Measurements from ENCODE around the gene STARD6. TPM values are rescaled to one million over a fixed set of nuclear protein-coding genes. Genes with fewer than 3 reads are reported as not detected.

The STARD6 gene
- total RNA-seq, 1 donor from 2014 or later, result not detected

DNA sequence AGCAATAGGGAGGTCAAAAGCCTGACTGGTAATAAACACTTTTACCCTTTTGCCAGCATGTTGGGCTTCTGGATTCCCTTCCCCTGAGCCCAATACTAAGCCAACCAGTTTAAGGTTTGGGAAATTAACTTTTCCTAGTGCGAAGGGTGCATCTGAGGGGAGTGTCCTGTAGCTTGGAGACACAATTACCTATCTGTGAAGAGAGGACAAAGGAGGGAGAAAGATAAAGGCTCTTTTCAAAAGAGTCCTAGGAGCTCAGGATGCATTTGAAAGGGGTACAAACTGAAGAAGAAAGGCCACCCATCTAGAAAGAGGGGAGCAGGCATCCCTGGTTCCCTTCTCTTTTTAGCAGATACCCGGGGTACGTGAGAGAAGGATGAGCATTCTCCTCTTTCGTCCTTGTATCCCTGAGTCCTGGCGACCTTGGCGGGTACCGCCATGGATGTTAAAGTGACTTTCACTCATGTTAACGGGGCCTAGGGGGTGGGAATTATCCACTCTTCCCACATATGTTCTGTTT is 25.1 kb upstream of the STARD6 start:
- Histone ChIP-seq H3K36me3 (no peaks in the 10 kb centered on the region), H3K4me3 (no peak overlapping the region), H3K27me3 (ENCODE audit: low read depth) (no peaks in the 10 kb centered on the region), H3K4me1 (no peaks in the 10 kb centered on the region), H3K9me3 (no peaks in the 10 kb centered on the region), H3K27ac (no peak overlapping the region)
- intact Hi-C loops (cut with DNase I), result no loop called here
- no peak for ATAC-seq
- TF ChIP-seq, protein P1, sequence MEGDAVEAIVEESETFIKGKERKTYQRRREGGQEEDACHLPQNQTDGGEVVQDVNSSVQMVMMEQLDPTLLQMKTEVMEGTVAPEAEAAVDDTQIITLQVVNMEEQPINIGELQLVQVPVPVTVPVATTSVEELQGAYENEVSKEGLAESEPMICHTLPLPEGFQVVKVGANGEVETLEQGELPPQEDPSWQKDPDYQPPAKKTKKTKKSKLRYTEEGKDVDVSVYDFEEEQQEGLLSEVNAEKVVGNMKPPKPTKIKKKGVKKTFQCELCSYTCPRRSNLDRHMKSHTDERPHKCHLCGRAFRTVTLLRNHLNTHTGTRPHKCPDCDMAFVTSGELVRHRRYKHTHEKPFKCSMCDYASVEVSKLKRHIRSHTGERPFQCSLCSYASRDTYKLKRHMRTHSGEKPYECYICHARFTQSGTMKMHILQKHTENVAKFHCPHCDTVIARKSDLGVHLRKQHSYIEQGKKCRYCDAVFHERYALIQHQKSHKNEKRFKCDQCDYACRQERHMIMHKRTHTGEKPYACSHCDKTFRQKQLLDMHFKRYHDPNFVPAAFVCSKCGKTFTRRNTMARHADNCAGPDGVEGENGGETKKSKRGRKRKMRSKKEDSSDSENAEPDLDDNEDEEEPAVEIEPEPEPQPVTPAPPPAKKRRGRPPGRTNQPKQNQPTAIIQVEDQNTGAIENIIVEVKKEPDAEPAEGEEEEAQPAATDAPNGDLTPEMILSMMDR (IDR thresholded peaks at IDR 0.05), result no peak
- no peak for DNase-seq

DNA sequence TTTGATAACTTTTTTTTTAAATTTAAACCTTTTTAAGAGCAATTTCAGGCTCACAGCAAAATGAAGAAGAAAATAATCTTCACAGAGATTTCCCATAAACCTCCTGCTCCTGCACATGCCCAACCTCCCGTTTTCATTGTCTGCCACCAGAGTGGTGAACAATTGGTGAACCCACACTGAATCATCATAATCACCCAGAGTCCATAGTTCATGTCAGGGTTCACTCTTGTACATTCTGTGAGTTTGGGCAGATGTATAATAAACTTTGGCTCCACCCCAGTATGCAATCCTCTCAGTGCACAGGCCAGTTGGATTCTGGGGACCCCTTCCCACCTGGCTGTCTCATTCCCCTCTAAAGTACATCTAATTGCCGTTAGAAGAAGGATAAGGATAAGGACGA is 24.4 kb upstream of the STARD6 start:
- intact Hi-C loops (cut with DNase I), result no loop called here
- Histone ChIP-seq H3K9me3 (no peaks in the 10 kb centered on the region), H3K4me1 (no peaks in the 10 kb centered on the region), H3K4me3 (no peak overlapping the region), H3K27ac (no peak overlapping the region), H3K27me3 (ENCODE audit: low read depth) (no peaks in the 10 kb centered on the region), H3K36me3 (no peaks in the 10 kb centered on the region)
- DNase-seq (no peak), ATAC-seq (no peak)
- TF ChIP-seq, protein P1 (IDR thresholded peaks at IDR 0.05), result no peak

DNA sequence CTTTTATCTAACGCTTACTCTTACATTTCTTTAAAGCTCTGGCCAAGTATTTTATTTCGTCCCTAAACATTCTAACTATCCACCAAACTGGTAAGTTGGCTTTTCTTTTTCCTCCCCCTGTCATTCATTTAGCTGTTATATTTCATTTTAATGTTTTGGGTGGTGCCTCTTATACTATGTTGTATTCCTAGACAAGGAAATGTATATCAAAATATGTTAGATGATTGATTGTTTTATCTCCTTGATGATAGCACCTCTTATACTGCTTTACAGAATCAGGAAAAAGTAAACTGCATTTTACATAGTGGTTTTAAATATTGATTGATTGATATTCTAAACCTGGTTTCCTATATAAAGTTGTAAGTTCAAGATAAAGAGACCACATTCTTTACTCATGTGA is 24.0 kb upstream of the STARD6 start:
- intact Hi-C loops (cut with DNase I), result no loop called here
- Histone ChIP-seq H3K27ac (no peak overlapping the region), H3K9me3 (no peaks in the 10 kb centered on the region), H3K36me3 (no peaks in the 10 kb centered on the region), H3K4me3 (no peak overlapping the region), H3K4me1 (no peaks in the 10 kb centered on the region), H3K27me3 (ENCODE audit: low read depth) (no peaks in the 10 kb centered on the region)
- DNase-seq, result no peak
- no peak for ATAC-seq
- TF ChIP-seq, protein P1 (IDR thresholded peaks at IDR 0.05), result no peak

DNA sequence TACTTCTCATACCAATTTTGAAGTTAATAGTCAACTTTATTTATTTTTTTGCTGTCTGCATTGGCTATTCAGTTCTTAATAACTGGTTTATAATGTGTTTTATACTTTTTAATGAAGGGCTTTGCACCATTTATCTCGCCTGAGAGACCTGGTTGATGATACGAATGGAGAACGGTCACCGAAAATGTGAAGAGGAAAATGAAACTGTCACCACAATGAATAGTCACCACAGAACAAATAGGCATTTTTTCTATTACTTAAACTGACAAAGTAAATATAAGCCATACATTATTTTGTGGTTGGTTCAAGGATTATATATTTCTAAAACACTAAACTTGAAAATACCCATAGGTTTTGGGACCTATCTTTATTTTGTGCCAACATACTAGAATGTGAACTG is 20.4 kb upstream of the STARD6 start:
- Histone ChIP-seq H3K27me3 (ENCODE audit: low read depth) (no peaks in the 10 kb centered on the region), H3K27ac (no peak overlapping the region), H3K36me3 (no peaks in the 10 kb centered on the region), H3K9me3 (no peaks in the 10 kb centered on the region), H3K4me3 (no peak overlapping the region), H3K4me1 (no peaks in the 10 kb centered on the region)
- TF ChIP-seq, protein P1 (IDR thresholded peaks at IDR 0.05), result no peak
- intact Hi-C loops (cut with DNase I), result no loop called here
- DNase-seq (no peak), ATAC-seq (no peak)

DNA sequence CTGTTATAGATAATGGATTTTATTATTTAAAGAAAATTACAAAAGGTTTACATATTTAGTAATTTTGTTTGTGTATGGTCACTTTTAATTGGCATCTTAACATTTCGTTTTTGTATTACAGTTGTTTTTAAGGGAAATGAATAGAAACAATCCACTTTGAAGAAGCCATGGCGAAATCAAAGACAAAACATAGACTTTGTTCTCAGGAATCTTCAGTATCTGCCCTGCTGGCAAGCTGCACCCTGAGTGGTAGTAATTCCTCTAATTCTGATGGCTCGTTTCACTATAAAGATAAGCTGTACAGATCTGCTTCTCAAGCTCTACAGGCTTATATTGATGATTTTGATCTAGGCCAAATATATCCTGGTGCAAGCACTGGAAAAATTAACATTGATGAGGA is 2.7 kb upstream of the STARD6 start:
- intact Hi-C loops (cut with DNase I), result no loop called here
- Histone ChIP-seq H3K4me1 (peaks cover 8% of the 10 kb centered on the region), H3K4me3 (no peak overlapping the region), H3K36me3 (no peaks in the 10 kb centered on the region), H3K27me3 (ENCODE audit: low read depth) (no peaks in the 10 kb centered on the region), H3K9me3 (no peaks in the 10 kb centered on the region), H3K27ac (no peak overlapping the region)
- TF ChIP-seq, protein P1 (IDR thresholded peaks at IDR 0.05), result no peak
- DNase-seq (no peak), ATAC-seq (no peak)

DNA sequence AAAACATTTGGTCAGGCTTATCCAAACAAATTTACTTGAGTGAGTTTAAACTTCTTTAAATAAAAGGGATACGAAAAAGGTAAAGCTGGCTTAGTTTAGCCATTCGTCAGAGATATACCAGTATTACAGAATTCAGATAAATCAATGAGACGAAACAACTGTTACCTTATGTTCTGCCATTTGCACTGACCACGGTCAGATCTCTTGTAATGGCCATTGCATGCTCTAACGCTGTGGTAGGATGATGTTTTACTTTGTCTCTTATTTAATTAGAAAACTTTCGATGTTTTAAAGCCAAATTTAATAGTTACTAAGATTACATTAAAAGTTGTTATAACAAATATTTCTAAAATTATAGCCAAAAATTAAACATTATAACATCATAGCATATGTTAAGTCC is 1.6 kb upstream of the STARD6 start:
- no peaks in the 10 kb centered on the region for H3K9me3 ChIP-seq
- H3K27ac ChIP-seq, result no peak overlapping the region
- intact Hi-C loops (cut with DNase I), result no loop called here
- H3K4me3 ChIP-seq, result no peak overlapping the region
- H3K27me3 ChIP-seq (ENCODE audit: low read depth), result no peaks in the 10 kb centered on the region
- no peaks in the 10 kb centered on the region for H3K36me3 ChIP-seq
- no peak for ATAC-seq
- TF ChIP-seq, protein P1 (IDR thresholded peaks at IDR 0.05), result no peak
- H3K4me1 ChIP-seq, result peaks cover 8% of the 10 kb centered on the region
- no peak for DNase-seq
